GM23248 (cell line): ENCODE measurements around the gene CHN1.

Experiments
- EZH2 ChIP-seq: fragments of 200-600 bp; sonication (generic); IDR thresholded peaks from 2 replicates; pipeline ENCODE4 v1.6.1; 2018; ENCODE audit warnings: antibody characterized with exemption, mild to moderate bottlenecking; ENCODE audit not compliant: insufficient read depth, poor library complexity, severe bottlenecking
- EZH2phosphoT487 ChIP-seq: fragments of 200-600 bp; sonication (generic); IDR thresholded peaks from 2 replicates; pipeline ENCODE4 v1.6.1; 2018; ENCODE audit warnings: antibody characterized with exemption, moderate library complexity, mild to moderate bottlenecking, low read depth; ENCODE audit not compliant: insufficient read depth

GRCh38 chr2:174778085-174778981 lies 226.8 kb downstream of the CHN1 start:
- TF ChIP-seq EZH2 (no peak), EZH2phosphoT487 (peak; percentile 44; the same call in 1 of the 2 replicates)
